T-cell (primary cell): Measurements from ENCODE around the gene FGL2. TPM values are rescaled to one million over a fixed set of nuclear protein-coding genes. Genes with fewer than 3 reads are reported as not detected.
"Not testable (repeated sequence)": the region's sequence is repeated elsewhere in the genome, so short reads cannot be mapped to it uniquely, and the experiment has no call there.

ENCODE experiments used
- ATAC-seq, 4 experiments: fragments of 200-7000 bp in 3 of 4; fragments of 150-1000 bp in 1 of 4; cut with Tn5 transposase; replicated peaks in 1 of 4; 1 replicate in 3 of 4; 2 replicates in 1 of 4; pipeline ENCODE4 v1.10.0; 2021; ENCODE audit warnings: moderate library complexity in 3 of 4, mild to moderate bottlenecking in 2 of 4, moderate number of reproducible peaks in 1 of 4
- CTCF ChIA-PET, 2 donors: fragments of 300-600 bp; sonication (Branson Sonifier 250); formaldehyde crosslinking; loops; one replicate each; lab custom pipeline; 2022; ENCODE audit warnings: antibody characterized with exemption in 2 of 2; lab: Charles Lee
- POLR2A ChIA-PET, 2 donors: fragments of 300-600 bp; sonication (Branson Sonifier 250); formaldehyde crosslinking; loops; one replicate each; lab custom pipeline; 2022; ENCODE audit warnings: antibody characterized with exemption in 2 of 2; lab: Charles Lee
- DNase-seq, 35 experiments: peaks; one replicate each; pipeline versions ENCODE4 v3.0.0 to v3.0.0-alpha.2; 2013 to 2023
- H3K27ac ChIP-seq: one replicate; pipeline ENCODE4 v1.5.1; 2013; ENCODE audit warnings: low read length
- H3K27me3 ChIP-seq, 2 experiments: replicated peaks in 1 of 2; 1 replicate in 1 of 2; 2 replicates in 1 of 2; pipeline versions ENCODE4 v1.6.1 to v1.7.0; 2013; ENCODE audit warnings: low read length in 1 of 2, mixed read lengths in 1 of 2; ENCODE audit not compliant: control insufficient read depth in 2 of 2, insufficient read depth in 2 of 2; ENCODE audit errors: extremely low read depth in 1 of 2
- H3K36me3 ChIP-seq, 2 donors: 1 replicate in 1 of 2; 2 replicates in 1 of 2; pipeline versions ENCODE4 v1.6.1 to v1.7.0; 2013; ENCODE audit warnings: low read length in 1 of 2; ENCODE audit not compliant: control insufficient read depth in 2 of 2, insufficient read depth in 1 of 2; ENCODE audit errors: extremely low read depth in 1 of 2
- H3K4me1 ChIP-seq, 2 experiments: 1 replicate in 1 of 2; 2 replicates in 1 of 2; pipeline versions ENCODE4 v1.6.1 to v1.7.0; 2013; ENCODE audit warnings: low read length in 2 of 2, mixed read lengths in 1 of 2; ENCODE audit not compliant: insufficient read depth in 2 of 2, control insufficient read depth in 1 of 2; ENCODE audit errors: extremely low read depth in 1 of 2
- H3K4me3 ChIP-seq, 2 donors: 1 replicate in 1 of 2; 2 replicates in 1 of 2; pipeline versions ENCODE4 v1.5.1 to v1.7.0; 2013; ENCODE audit warnings: mild to moderate bottlenecking in 2 of 2, low read length in 1 of 2, moderate library complexity in 1 of 2; ENCODE audit not compliant: control insufficient read depth in 1 of 2; ENCODE audit errors: extremely low read depth in 1 of 2
- H3K9me3 ChIP-seq: 2 replicates; pipeline ENCODE4 v1.7.0; 2013
- H3K27ac Mint-ChIP-seq, 2 donors: one replicate each; pipeline ENCODE4 v1.8.0; 2020 to 2021; ENCODE audit warnings: mild to moderate bottlenecking in 2 of 2, mixed read lengths in 2 of 2
- H3K27me3 Mint-ChIP-seq, 2 donors: one replicate each; pipeline ENCODE4 v1.8.0; 2021 to 2022; ENCODE audit warnings: mixed read lengths in 2 of 2
- H3K36me3 Mint-ChIP-seq: one replicate; pipeline ENCODE4 v1.8.0; 2021; ENCODE audit warnings: mixed read lengths
- H3K4me1 Mint-ChIP-seq, 3 donors: one replicate each; pipeline ENCODE4 v1.8.0; 2020 to 2022; ENCODE audit warnings: mixed read lengths in 3 of 3, mild to moderate bottlenecking in 1 of 3
- H3K4me3 Mint-ChIP-seq, 3 donors: one replicate each; pipeline ENCODE4 v1.8.0; 2020 to 2022; ENCODE audit warnings: mild to moderate bottlenecking in 3 of 3, mixed read lengths in 3 of 3, moderate library complexity in 3 of 3
- H3K9me3 Mint-ChIP-seq, 3 donors: one replicate each; pipeline ENCODE4 v1.8.0; 2020 to 2022; ENCODE audit warnings: mixed read lengths in 3 of 3
- WGBS: methylation state at CpG from one replicate; pipeline ENCODE4 v1.1.5; 2013; ENCODE audit warnings: missing lambda C conversion rate; ENCODE audit not compliant: insufficient coverage; 5-methylcytosine and 5-hydroxymethylcytosine counted together
- total RNA-seq, 35 experiments: library from RNA in 6 of 35; stranded (reverse) in 6 of 35; fragments of 120-200 nt in 1 of 35; gene quantifications; one replicate each; pipeline versions ENCODE4 v1.2.1 to v1.2.4 and lab custom pipeline; 2013 to 2026

Gene FGL2
- total RNA-seq, 5 donors from 2014 or later (not counting 1 experiment from before 2014, with no cell fraction given), result 2.0 to 3.1 (median 2.5) TPM

DNA sequence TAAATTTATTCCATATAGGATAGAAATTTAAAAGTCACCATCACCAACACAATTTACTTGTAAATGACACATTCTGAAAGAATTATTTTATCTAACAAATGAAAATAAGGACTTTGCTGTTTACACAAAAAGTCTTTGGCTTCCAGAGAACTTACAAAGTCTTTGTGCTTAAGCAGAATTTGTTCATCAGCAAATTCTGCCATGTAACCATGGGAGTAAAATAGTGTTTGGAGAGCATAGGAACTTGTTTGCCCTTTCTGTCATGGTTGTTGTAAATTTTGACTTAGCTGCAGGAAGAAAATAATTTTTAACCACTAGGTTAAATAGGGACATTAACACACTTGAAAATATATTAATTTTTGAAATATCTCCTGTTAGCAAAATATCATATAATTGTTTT lies 15.2 kb downstream of the FGL2 start:
- Mint-ChIP-seq H3K9me3 (peaks cover 0 to 5% (median 0%) of the 10 kb centered on the region in 3 donors), H3K4me3 (no peak overlapping the region), H3K36me3 (peaks cover 9% of the 10 kb centered on the region), H3K27me3 (no peaks in the 10 kb centered on the region), H3K27ac (no peak overlapping the region), H3K4me1 (no peaks in the 10 kb centered on the region)
- H3K27ac ChIP-seq, result no peak overlapping the region
- no peaks in the 10 kb centered on the region for H3K4me1 ChIP-seq
- ATAC-seq (no peak), DNase-seq (no peak)
- no peaks in the 10 kb centered on the region for H3K36me3 ChIP-seq
- no peaks in the 10 kb centered on the region for H3K27me3 ChIP-seq
- no peaks in the 10 kb centered on the region for H3K9me3 ChIP-seq
- H3K4me3 ChIP-seq, result no peak overlapping the region
- ChIA-PET CTCF (interaction anchor here in 1 of 2 donors (1.0 kb wide), 1 partner anchor 10 kb away, joined by 3 read pairs; no protein-coding TSS in a partner anchor), POLR2A (no interaction called here)

DNA sequence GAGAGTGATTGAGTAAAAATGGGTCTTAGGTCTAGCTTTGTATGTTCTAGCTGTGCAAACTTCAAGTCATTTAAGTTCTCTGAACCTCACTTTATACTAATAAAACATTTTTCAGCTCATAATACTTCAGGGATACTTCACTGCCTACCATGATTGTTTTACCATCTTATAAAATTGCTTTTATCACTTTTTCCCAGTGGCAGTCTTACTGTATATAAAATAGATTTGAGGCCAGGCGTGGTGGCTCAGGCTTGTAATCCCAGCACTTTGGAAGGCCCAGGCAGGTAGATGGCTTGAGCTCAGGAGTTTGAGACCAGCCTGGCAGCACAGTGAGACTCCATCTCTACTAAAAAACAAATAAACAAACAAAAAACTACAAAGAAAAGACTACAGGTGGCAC lies 17.4 kb downstream of the FGL2 start:
- H3K9me3 ChIP-seq, result no peaks in the 10 kb centered on the region
- ATAC-seq (no peak), DNase-seq (no peak)
- Mint-ChIP-seq H3K36me3 (peaks cover 9% of the 10 kb centered on the region), H3K4me1 (no peaks in the 10 kb centered on the region), H3K9me3 (peaks cover 0 to 5% (median 0%) of the 10 kb centered on the region in 3 donors), H3K4me3 (no peak overlapping the region), H3K27me3 (no peaks in the 10 kb centered on the region), H3K27ac (no peak overlapping the region)
- 100% methylated on average over 1 of the region's 1 CpG for WGBS
- H3K27ac ChIP-seq, result no peak overlapping the region
- H3K4me3 ChIP-seq, result no peak overlapping the region
- ChIA-PET CTCF (interaction anchor here in 1 of 2 donors (0.6 kb wide), 1 partner anchor 65 kb away, joined by 3 read pairs; no protein-coding TSS in a partner anchor), POLR2A (no interaction called here)
- no peaks in the 10 kb centered on the region for H3K36me3 ChIP-seq
- H3K27me3 ChIP-seq, result no peaks in the 10 kb centered on the region
- no peaks in the 10 kb centered on the region for H3K4me1 ChIP-seq

DNA sequence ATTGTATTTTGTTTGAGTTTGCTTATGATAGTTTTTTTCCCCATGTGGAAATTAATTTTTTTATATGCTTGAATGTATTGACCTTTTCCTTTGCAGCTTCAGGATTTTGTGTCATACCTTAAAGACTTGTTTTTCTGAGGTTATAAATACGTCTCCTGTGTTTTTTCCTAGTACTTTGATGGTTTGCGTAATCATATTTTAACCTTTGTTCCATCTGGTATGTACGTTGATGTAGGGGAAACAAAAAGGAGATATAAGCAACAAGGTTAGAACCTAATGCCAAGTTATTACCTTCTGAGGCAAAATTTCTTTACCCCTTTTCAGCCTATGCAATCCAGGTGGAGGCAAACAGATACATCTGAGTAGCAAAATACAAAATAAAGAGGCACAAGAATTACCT lies 17.9 kb downstream of the FGL2 start:
- H3K27ac Mint-ChIP-seq, result no peak overlapping the region
- H3K4me3 Mint-ChIP-seq, result no peak overlapping the region
- peaks cover 9% of the 10 kb centered on the region for H3K36me3 Mint-ChIP-seq
- H3K27me3 Mint-ChIP-seq, result no peaks in the 10 kb centered on the region
- Histone ChIP-seq H3K27ac (no peak overlapping the region), H3K36me3 (no peaks in the 10 kb centered on the region), H3K4me3 (no peak overlapping the region), H3K9me3 (no peaks in the 10 kb centered on the region), H3K27me3 (no peaks in the 10 kb centered on the region), H3K4me1 (no peaks in the 10 kb centered on the region)
- CTCF ChIA-PET, result no interaction called here
- H3K9me3 Mint-ChIP-seq, result peaks cover 0 to 5% (median 0%) of the 10 kb centered on the region in 3 donors
- POLR2A ChIA-PET, result no interaction called here
- no CpG with 5 or more reads among the region's 3 CpGs for WGBS
- ATAC-seq (no peak), DNase-seq (no peak)
- no peaks in the 10 kb centered on the region for H3K4me1 Mint-ChIP-seq

DNA sequence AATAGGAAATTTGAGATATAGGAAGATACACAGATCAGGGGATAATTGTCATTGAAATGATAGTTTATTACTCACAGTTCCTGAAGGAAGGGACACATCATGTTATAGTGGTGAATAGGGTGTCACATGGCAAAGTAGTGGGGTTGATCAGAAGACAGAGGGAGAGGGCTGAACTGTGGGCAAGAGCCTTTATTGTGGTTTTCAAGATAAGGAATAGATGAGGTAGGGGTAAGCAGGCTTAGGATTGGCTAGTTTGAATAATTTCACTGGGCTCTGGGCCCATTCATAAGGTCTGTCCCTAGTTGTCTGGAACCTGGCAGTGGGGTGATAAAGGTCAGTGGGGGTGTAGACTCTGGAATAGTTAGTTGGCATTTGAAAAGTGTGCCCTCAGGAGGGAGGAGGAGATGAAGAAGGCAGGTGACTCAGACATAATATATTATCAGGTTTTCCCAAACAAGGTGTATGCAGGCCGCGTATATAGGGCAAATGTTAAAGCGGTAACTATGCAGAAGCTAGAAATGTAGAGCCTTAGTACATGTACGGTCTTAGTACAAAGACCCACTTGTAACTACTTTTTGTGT lies 18.5 kb downstream of the FGL2 start:
- no peak for ATAC-seq
- no peaks in the 10 kb centered on the region for H3K27me3 ChIP-seq
- no peaks in the 10 kb centered on the region for H3K9me3 ChIP-seq
- Mint-ChIP-seq H3K27me3 (no peaks in the 10 kb centered on the region), H3K4me3 (no peak overlapping the region), H3K4me1 (no peaks in the 10 kb centered on the region), H3K27ac (no peak overlapping the region), H3K9me3 (peaks cover 0 to 4% (median 0%) of the 10 kb centered on the region in 3 donors), H3K36me3 (peaks cover 9% of the 10 kb centered on the region)
- CTCF ChIA-PET, result no interaction called here
- POLR2A ChIA-PET, result no interaction called here
- H3K36me3 ChIP-seq, result no peaks in the 10 kb centered on the region
- no peak for DNase-seq
- no peak overlapping the region for H3K27ac ChIP-seq
- no peaks in the 10 kb centered on the region for H3K4me1 ChIP-seq
- no peak overlapping the region for H3K4me3 ChIP-seq
- WGBS, result no CpG with 5 or more reads among the region's 4 CpGs

DNA sequence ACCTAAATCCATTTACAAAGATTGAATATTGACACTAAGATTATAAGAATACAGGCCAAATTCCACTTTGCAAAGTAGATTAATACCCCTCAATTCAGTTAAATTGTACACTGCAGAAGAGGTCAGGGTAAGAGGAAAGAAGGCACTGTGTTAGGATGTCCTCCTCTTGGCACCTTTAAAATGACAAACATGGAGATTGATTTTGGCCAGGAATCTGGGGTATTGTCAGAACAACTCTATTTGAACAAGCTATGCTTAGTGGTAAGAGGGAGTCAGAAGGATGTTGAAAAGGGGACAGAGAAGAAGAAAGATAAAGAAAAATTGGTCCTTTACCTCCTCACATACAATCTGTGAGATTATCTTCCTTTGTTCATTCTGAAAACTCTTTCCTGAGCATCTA lies 21.6 kb downstream of the FGL2 start:
- H3K36me3 Mint-ChIP-seq, H3K4me1 Mint-ChIP-seq, H3K27me3 ChIP-seq, H3K9me3 Mint-ChIP-seq, CTCF ChIA-PET, H3K4me3 Mint-ChIP-seq, DNase-seq, ATAC-seq, H3K4me3 ChIP-seq, H3K27me3 Mint-ChIP-seq, H3K4me1 ChIP-seq, H3K9me3 ChIP-seq, H3K27ac Mint-ChIP-seq, H3K27ac ChIP-seq, POLR2A ChIA-PET, H3K36me3 ChIP-seq: not testable (repeated sequence)

DNA sequence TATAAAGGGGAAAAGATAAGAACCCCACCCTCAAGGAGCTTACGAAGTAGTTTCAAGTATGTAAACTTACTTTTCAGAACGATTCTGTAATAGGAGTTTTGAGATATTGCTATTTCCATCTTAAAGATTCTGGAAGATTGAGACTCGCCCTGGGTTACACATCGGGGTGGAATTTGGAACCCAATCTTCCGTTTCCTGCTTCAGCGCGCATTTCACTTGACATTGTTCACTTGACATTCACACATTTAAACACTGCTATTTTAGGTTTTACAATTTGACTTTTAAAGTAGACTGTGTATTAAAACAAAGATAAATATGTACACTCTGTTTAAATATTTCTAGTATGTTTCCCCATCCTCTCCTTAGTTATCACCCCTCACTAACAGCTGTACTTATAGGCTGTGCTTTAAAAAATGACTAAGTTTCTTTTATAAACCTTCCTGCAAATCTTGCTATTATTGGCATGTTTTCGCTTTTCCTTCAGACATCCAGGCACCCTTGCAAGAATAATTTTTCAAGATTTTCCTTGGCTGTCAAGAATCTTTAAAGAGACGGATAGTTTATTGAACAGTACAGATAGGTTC lies 22.2 kb downstream of the FGL2 start:
- H3K4me1 Mint-ChIP-seq, H3K4me1 ChIP-seq, H3K36me3 ChIP-seq, H3K27me3 Mint-ChIP-seq, H3K27ac Mint-ChIP-seq, ATAC-seq, H3K4me3 ChIP-seq, H3K27ac ChIP-seq, DNase-seq, H3K9me3 Mint-ChIP-seq, CTCF ChIA-PET, H3K4me3 Mint-ChIP-seq, H3K27me3 ChIP-seq, POLR2A ChIA-PET, H3K36me3 Mint-ChIP-seq, H3K9me3 ChIP-seq: not testable (repeated sequence)
- WGBS, result no CpG with 5 or more reads among the region's 9 CpGs
